Endothelial cell (in vitro differentiated cells): ENCODE results near the gene BTBD3. TPM values are rescaled to one million over a fixed set of nuclear protein-coding genes. Genes with fewer than 3 reads are reported as not detected.

ENCODE experiments used
- DNase-seq: peaks from one replicate; pipeline ENCODE4 v3.0.0; 2021; ENCODE audit warnings: low spot score
- H3K27ac Mint-ChIP-seq: one replicate; pipeline ENCODE4 v1.8.0; 2021; ENCODE audit warnings: mixed read lengths, inconsistent platforms; ENCODE audit not compliant: unreplicated experiment
- H3K27me3 Mint-ChIP-seq: one replicate; pipeline ENCODE4 v1.8.0; 2021; ENCODE audit warnings: mild to moderate bottlenecking, moderate library complexity, mixed read lengths, inconsistent platforms; ENCODE audit not compliant: unreplicated experiment
- H3K36me3 Mint-ChIP-seq: one replicate; pipeline ENCODE4 v1.8.0; 2021; ENCODE audit warnings: mild to moderate bottlenecking, low read depth, mixed read lengths, inconsistent platforms; ENCODE audit not compliant: unreplicated experiment
- H3K4me1 Mint-ChIP-seq: one replicate; pipeline ENCODE4 v1.8.0; 2021; ENCODE audit warnings: mild to moderate bottlenecking, mixed read lengths, inconsistent platforms; ENCODE audit not compliant: unreplicated experiment
- H3K4me3 Mint-ChIP-seq: one replicate; pipeline ENCODE4 v1.8.0; 2021; ENCODE audit warnings: mild to moderate bottlenecking, mixed read lengths, inconsistent platforms; ENCODE audit not compliant: unreplicated experiment
- H3K9me3 Mint-ChIP-seq: one replicate; pipeline ENCODE4 v1.8.0; 2021; ENCODE audit warnings: mixed read lengths, inconsistent platforms; ENCODE audit not compliant: unreplicated experiment
- total RNA-seq: library from RNA; stranded (reverse); fragmentation: NEBNext Ultra II Directional; extraction: Animal tissue kit (Norgen Biotek cat#: 25700); gene quantifications from one replicate; pipeline ENCODE4 v1.2.1, GENCODE V29; 2021; ENCODE audit not compliant: unreplicated experiment
- TF ChIP-seq, protein P1 (sequence below): fragments of 200-600 bp; sonication (generic); IDR thresholded peaks from one replicate; pipeline ENCODE4 v1.5.0; 2021; ENCODE audit warnings: antibody characterized with exemption; ENCODE audit not compliant: unreplicated experiment

Gene BTBD3
- total RNA-seq, 1 donor from 2014 or later, result 56.0 TPM

DNA sequence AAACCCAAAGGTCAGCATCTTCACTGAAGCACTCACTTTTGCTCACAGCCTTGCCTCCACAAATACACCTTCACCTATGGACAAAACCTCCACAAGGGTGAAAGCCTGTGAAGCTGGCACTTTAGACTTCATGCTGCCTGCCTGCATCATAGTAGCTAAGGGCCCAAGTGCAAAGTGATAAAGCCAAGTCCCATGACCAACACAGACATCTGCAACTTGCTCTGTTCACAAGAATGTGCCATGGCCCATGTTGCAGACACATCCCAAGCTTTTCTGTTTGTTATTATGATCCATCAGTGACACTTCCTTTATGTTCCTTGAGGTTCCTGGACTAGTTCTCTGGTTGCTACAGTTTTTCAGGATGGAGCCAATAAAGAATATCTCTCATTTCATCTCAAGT, 31.1 kb downstream of the BTBD3 start:
- H3K9me3 Mint-ChIP-seq, result no peaks in the 10 kb centered on the region
- H3K27ac Mint-ChIP-seq, result no peak overlapping the region
- H3K4me3 Mint-ChIP-seq, result no peak overlapping the region
- H3K27me3 Mint-ChIP-seq, result no peaks in the 10 kb centered on the region
- TF ChIP-seq, protein P1, sequence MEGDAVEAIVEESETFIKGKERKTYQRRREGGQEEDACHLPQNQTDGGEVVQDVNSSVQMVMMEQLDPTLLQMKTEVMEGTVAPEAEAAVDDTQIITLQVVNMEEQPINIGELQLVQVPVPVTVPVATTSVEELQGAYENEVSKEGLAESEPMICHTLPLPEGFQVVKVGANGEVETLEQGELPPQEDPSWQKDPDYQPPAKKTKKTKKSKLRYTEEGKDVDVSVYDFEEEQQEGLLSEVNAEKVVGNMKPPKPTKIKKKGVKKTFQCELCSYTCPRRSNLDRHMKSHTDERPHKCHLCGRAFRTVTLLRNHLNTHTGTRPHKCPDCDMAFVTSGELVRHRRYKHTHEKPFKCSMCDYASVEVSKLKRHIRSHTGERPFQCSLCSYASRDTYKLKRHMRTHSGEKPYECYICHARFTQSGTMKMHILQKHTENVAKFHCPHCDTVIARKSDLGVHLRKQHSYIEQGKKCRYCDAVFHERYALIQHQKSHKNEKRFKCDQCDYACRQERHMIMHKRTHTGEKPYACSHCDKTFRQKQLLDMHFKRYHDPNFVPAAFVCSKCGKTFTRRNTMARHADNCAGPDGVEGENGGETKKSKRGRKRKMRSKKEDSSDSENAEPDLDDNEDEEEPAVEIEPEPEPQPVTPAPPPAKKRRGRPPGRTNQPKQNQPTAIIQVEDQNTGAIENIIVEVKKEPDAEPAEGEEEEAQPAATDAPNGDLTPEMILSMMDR, result no peak
- no peak for DNase-seq
- no peaks in the 10 kb centered on the region for H3K36me3 Mint-ChIP-seq
- no peaks in the 10 kb centered on the region for H3K4me1 Mint-ChIP-seq

DNA sequence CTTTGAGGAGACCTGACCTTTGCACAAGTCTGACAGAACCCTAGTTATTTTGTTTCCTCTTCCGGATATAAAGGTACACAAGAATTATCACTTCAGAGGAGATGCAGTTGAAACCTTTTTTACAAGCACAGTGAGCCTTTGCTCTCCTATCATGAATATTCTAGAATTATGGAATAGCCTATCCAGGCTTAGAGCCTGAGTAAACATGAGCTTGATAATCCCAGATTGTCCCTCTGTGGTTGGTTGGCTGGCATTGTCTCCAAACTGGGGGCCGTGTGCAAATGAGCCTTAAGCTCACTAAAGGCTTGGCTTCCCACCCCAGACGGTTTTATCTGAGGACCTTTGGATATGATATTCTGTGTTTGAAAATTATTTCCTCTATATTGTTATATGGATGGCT, 32.0 kb downstream of the BTBD3 start:
- peaks cover 3% of the 10 kb centered on the region for H3K27me3 Mint-ChIP-seq
- no peaks in the 10 kb centered on the region for H3K4me1 Mint-ChIP-seq
- peaks cover 7% of the 10 kb centered on the region for H3K36me3 Mint-ChIP-seq
- TF ChIP-seq, protein P1, result no peak
- H3K9me3 Mint-ChIP-seq, result peaks cover 5% of the 10 kb centered on the region
- DNase-seq, result no peak
- no peak overlapping the region for H3K27ac Mint-ChIP-seq
- no peak overlapping the region for H3K4me3 Mint-ChIP-seq

GRCh38 chr20:11951696-11952095, 34.0 kb downstream of the BTBD3 start:
- Mint-ChIP-seq H3K27me3 (peaks cover 3% of the 10 kb centered on the region), H3K36me3 (peaks cover 7% of the 10 kb centered on the region), H3K4me1 (no peaks in the 10 kb centered on the region), H3K4me3 (no peak overlapping the region), H3K27ac (no peak overlapping the region), H3K9me3 (peaks cover 8% of the 10 kb centered on the region)
- TF ChIP-seq, protein P1, result no peak
- DNase-seq, result no peak

DNA sequence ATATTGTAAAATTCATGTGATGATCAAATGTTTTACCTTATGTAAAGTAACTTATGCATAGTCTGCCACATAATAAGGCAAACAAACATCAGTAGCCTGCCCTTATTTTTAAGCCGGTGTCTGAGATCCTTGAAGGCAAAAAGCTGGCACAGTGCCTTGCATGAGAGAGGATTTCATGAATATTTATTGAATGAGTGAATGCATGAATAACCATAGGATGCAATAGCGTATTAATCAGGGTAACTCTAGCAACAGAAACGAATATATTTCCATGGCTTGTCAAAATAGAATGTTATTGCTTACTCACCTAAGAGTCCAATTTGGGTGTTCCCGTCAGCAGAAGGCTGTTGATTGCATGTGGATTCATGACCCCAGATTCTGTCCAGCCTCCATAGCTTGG, 34.9 kb downstream of the BTBD3 start:
- TF ChIP-seq, protein P1, result no peak
- Mint-ChIP-seq H3K4me3 (no peak overlapping the region), H3K9me3 (peaks cover 8% of the 10 kb centered on the region), H3K27ac (no peak overlapping the region), H3K4me1 (no peaks in the 10 kb centered on the region), H3K27me3 (peaks cover 3% of the 10 kb centered on the region), H3K36me3 (peaks cover 7% of the 10 kb centered on the region)
- DNase-seq, result no peak

GRCh38 chr20:11957911-11958310, 40.2 kb downstream of the BTBD3 start:
- peaks cover 4% of the 10 kb centered on the region for H3K27me3 Mint-ChIP-seq
- no peak for DNase-seq
- H3K4me1 Mint-ChIP-seq, result no peaks in the 10 kb centered on the region
- H3K4me3 Mint-ChIP-seq, result no peak overlapping the region
- peaks cover 7% of the 10 kb centered on the region for H3K36me3 Mint-ChIP-seq
- H3K9me3 Mint-ChIP-seq, result peaks cover 8% of the 10 kb centered on the region
- H3K27ac Mint-ChIP-seq, result no peak overlapping the region
- TF ChIP-seq, protein P1, result no peak
